WTC11 (cell line): ENCODE data around the gene KCTD11. TPM values are rescaled to one million over a fixed set of nuclear protein-coding genes. Genes with fewer than 3 reads are reported as not detected.

ENCODE experiments used
- ATAC-seq: fragments of 200-7000 bp; cut with Tn5 transposase; 2 replicates; pipeline ENCODE4 v1.10.0; 2021; ENCODE audit warnings: mild to moderate bottlenecking, moderate library complexity
- CTCF ChIA-PET: fragments of 300-600 bp; sonication (Branson Sonifier 250); formaldehyde crosslinking; loops from one replicate; lab custom pipeline; 2021; ENCODE audit warnings: antibody characterized with exemption; lab: Charles Lee
- POLR2A ChIA-PET: fragments of 350-600 bp; sonication (Branson Sonifier 250); formaldehyde crosslinking; loops from one replicate; lab custom pipeline; 2021; ENCODE audit warnings: antibody characterized with exemption; lab: Charles Lee
- DNase-seq: peaks from one replicate; pipeline ENCODE4 v3.0.0; 2021; ENCODE audit warnings: low spot score
- H3K27ac Mint-ChIP-seq: 2 replicates; pipeline ENCODE4 v1.8.0; 2021; ENCODE audit warnings: mixed read lengths
- H3K27me3 Mint-ChIP-seq: 2 replicates; pipeline ENCODE4 v1.8.0; 2021; ENCODE audit warnings: low read depth, mild to moderate bottlenecking, moderate library complexity, mixed read lengths
- H3K36me3 Mint-ChIP-seq: 2 replicates; pipeline ENCODE4 v1.8.0; 2021; ENCODE audit warnings: mixed read lengths
- H3K4me1 Mint-ChIP-seq: 2 replicates; pipeline ENCODE4 v1.8.0; 2022; ENCODE audit warnings: mixed read lengths
- H3K4me3 Mint-ChIP-seq: 2 replicates; pipeline ENCODE4 v1.8.0; 2021; ENCODE audit warnings: mild to moderate bottlenecking, moderate library complexity, mixed read lengths
- H3K9me3 Mint-ChIP-seq: 2 replicates; pipeline ENCODE4 v1.8.0; 2021; ENCODE audit warnings: mixed read lengths
- CREB1 ChIP-seq: sonication (generic); formaldehyde crosslinking; IDR thresholded peaks from 2 replicates; pipeline ENCODE4 v1.8.0; 2023; ENCODE audit warnings: mild to moderate bottlenecking, missing genetic modification reagents
- E2F1 ChIP-seq: sonication (generic); formaldehyde crosslinking; IDR thresholded peaks from 2 replicates; pipeline ENCODE4 v1.8.0; 2022; ENCODE audit warnings: mild to moderate bottlenecking, missing genetic modification reagents
- E2F4 ChIP-seq: sonication (generic); formaldehyde crosslinking; IDR thresholded peaks from 2 replicates; pipeline ENCODE4 v1.8.1; 2022; ENCODE audit warnings: low read depth, mild to moderate bottlenecking, moderate library complexity, missing genetic modification reagents, borderline replicate concordance
- ESRRA ChIP-seq: sonication (generic); formaldehyde crosslinking; IDR thresholded peaks from 2 replicates; pipeline ENCODE4 v1.8.1; 2022; ENCODE audit warnings: mild to moderate bottlenecking, missing genetic modification reagents, borderline replicate concordance
- GTF2I ChIP-seq: fragments of 250-450 bp; sonication (Bioruptor Pico); conservative IDR thresholded peaks from 2 replicates; pipeline ENCODE4 v1.4.0; 2021; ENCODE audit warnings: mild to moderate bottlenecking
- IRF1 ChIP-seq: sonication (generic); formaldehyde crosslinking; IDR thresholded peaks from 2 replicates; pipeline ENCODE4 v1.8.0; 2023; ENCODE audit warnings: missing genetic modification reagents
- KAT7 ChIP-seq: sonication (generic); formaldehyde crosslinking; IDR thresholded peaks from 2 replicates; pipeline ENCODE4 v1.8.1; 2023; ENCODE audit warnings: missing genetic modification reagents, mild to moderate bottlenecking, borderline replicate concordance
- MYBL2 ChIP-seq: sonication (generic); formaldehyde crosslinking; IDR thresholded peaks from 2 replicates; pipeline ENCODE4 v1.8.1; 2023; ENCODE audit warnings: mild to moderate bottlenecking, moderate library complexity, missing genetic modification reagents
- RELA ChIP-seq: sonication (generic); formaldehyde crosslinking; IDR thresholded peaks from 2 replicates; pipeline ENCODE4 v1.8.1; 2022; ENCODE audit warnings: missing genetic modification reagents, mild to moderate bottlenecking, borderline replicate concordance
- SMAD4 ChIP-seq: sonication (generic); formaldehyde crosslinking; IDR thresholded peaks from 2 replicates; pipeline ENCODE4 v1.8.0; 2022; ENCODE audit warnings: mild to moderate bottlenecking, missing genetic modification reagents
- TEAD1 ChIP-seq: sonication (generic); formaldehyde crosslinking; IDR thresholded peaks from 2 replicates; pipeline ENCODE4 v1.8.0; 2022; ENCODE audit warnings: mild to moderate bottlenecking, missing genetic modification reagents
- TP53 ChIP-seq: sonication (generic); formaldehyde crosslinking; IDR thresholded peaks from 2 replicates; pipeline ENCODE4 v1.8.1; 2023; ENCODE audit warnings: mild to moderate bottlenecking, missing genetic modification reagents
- ZNF396 ChIP-seq: fragments of 250-450 bp; sonication (Bioruptor Pico); IDR thresholded peaks from 2 replicates; pipeline ENCODE4 v1.8.0; 2021; ENCODE audit warnings: mild to moderate bottlenecking, moderate library complexity, borderline replicate concordance
- ZNF416 ChIP-seq: fragments of 250-450 bp; sonication (Bioruptor Pico); IDR thresholded peaks from 2 replicates; pipeline ENCODE4 v1.9.0; 2021; ENCODE audit warnings: mild to moderate bottlenecking, inconsistent platforms
- ZNF425 ChIP-seq: fragments of 250-450 bp; sonication (Bioruptor Pico); conservative IDR thresholded peaks from 2 replicates; pipeline ENCODE4 v1.9.0; 2021; ENCODE audit warnings: mild to moderate bottlenecking
- ZNF671 ChIP-seq: fragments of 250-450 bp; sonication (Bioruptor Pico); IDR thresholded peaks from 2 replicates; pipeline ENCODE4 v1.8.0; 2021; ENCODE audit warnings: mild to moderate bottlenecking
- total RNA-seq: library from RNA; stranded (reverse); gene quantifications from 3 replicates; pipeline ENCODE4 v1.2.3, GENCODE V29; 2021
- TF ChIP-seq, protein P1 (sequence below): sonication (generic); formaldehyde crosslinking; IDR thresholded peaks from 2 replicates; pipeline ENCODE4 v1.8.0; 2022; ENCODE audit warnings: mild to moderate bottlenecking, missing genetic modification reagents
- TF ChIP-seq, protein P2 (sequence below): fragments of 250-450 bp; sonication (Bioruptor Pico); IDR thresholded peaks from 2 replicates; pipeline ENCODE4 v1.9.0; 2021; ENCODE audit warnings: mild to moderate bottlenecking
- TF ChIP-seq, protein P3 (sequence below): sonication (generic); formaldehyde crosslinking; IDR thresholded peaks from 2 replicates; pipeline ENCODE4 v1.8.1; 2023; ENCODE audit warnings: mild to moderate bottlenecking, missing genetic modification reagents, moderate library complexity
- TF ChIP-seq, protein P4 (sequence below): sonication (generic); formaldehyde crosslinking; IDR thresholded peaks from 2 replicates; pipeline ENCODE4 v1.8.0; 2022; ENCODE audit warnings: mild to moderate bottlenecking, missing genetic modification reagents
- TF ChIP-seq, protein P5 (sequence below): sonication (generic); formaldehyde crosslinking; conservative IDR thresholded peaks from 2 replicates; pipeline ENCODE4 v1.8.1; 2023; ENCODE audit warnings: mild to moderate bottlenecking, low read depth, missing genetic modification reagents, moderate library complexity

The KCTD11 gene
- total RNA-seq, 1 experiment from 2014 or later, result 8.1 TPM

DNA sequence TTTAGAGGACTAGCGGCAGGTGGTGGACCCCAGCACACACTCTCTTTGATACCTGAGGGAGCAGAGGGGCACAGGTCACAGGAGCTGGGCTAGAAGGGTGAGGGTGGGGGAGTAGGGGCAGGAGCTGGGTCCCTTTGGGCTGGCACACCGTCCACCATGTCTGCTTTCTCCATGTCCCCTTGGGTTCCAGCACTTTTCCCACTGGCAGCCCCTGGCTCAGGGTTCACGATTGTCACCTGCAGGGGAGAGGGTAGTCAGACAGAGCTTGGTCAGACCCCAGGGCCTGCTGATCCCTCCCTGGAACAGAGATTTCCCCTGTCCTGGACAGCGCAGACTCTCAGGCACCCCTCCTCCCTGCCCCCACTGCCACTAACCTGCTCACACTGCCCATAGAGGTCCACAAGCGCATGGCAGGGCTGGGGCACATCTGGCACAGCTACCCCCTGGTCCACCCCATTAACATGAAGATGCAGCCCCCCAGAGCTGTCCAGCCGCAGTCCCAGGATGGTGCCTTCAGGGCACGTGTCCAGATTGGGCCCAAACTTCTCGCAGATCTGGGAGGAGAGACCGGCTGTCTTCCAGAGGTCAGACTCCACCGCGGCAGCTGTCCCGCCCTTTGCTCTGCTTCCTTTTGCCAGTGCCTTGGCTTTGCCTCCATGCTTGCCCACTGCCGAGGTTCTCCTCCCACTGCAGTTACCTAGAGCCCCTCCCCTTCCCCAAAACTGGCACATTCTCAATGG, 33.7 kb upstream of the KCTD11 start (continued):
- TF ChIP-seq IRF1 (CRISPR knock-in tag), result no peak
- no peak for TF ChIP-seq E2F1
- no peak for TF ChIP-seq ZNF416 (CRISPR knock-in tag)
- TF ChIP-seq ESRRA (CRISPR knock-in tag), result no peak
- TF ChIP-seq CREB1 (CRISPR knock-in tag), result no peak
- TF ChIP-seq, protein P1, sequence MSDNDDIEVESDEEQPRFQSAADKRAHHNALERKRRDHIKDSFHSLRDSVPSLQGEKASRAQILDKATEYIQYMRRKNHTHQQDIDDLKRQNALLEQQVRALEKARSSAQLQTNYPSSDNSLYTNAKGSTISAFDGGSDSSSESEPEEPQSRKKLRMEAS (CRISPR knock-in tag), result no peak
- no peak for TF ChIP-seq RELA (CRISPR knock-in tag)
- no peak for TF ChIP-seq TP53
- TF ChIP-seq, all 79 proteins: peak for 0

DNA sequence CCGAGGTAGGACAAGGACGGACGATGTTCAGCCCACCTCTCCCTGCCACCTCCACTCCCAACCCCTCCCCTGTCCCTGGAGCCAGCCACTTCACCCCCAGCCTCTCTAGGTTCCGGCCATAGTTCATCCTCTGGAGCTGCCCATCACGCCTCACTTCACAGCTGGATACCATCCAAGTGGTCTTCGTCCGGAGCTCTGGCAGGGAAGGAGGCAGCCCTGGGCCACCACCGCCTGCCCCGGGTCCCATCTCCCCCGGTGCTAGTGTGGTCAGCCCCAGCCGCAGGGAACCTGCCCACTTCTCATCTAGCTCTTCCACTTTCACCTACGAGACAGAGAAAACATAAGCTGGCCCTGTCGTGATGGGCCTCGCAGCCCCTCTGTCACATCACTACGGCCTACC, 30.5 kb upstream of the KCTD11 start:
- Mint-ChIP-seq H3K4me3 (no peak overlapping the region), H3K9me3 (no peaks in the 10 kb centered on the region), H3K27ac (no peak overlapping the region), H3K27me3 (no peaks in the 10 kb centered on the region), H3K36me3 (peaks cover 53% of the 10 kb centered on the region), H3K4me1 (no peaks in the 10 kb centered on the region)
- no peak for TF ChIP-seq ZNF416 (CRISPR knock-in tag)
- TF ChIP-seq, protein P2, sequence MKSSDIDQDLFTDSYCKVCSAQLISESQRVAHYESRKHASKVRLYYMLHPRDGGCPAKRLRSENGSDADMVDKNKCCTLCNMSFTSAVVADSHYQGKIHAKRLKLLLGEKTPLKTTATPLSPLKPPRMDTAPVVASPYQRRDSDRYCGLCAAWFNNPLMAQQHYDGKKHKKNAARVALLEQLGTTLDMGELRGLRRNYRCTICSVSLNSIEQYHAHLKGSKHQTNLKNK (CRISPR knock-in tag), result no peak
- TF ChIP-seq SMAD4 (CRISPR knock-in tag), result no peak
- TF ChIP-seq, protein P3, sequence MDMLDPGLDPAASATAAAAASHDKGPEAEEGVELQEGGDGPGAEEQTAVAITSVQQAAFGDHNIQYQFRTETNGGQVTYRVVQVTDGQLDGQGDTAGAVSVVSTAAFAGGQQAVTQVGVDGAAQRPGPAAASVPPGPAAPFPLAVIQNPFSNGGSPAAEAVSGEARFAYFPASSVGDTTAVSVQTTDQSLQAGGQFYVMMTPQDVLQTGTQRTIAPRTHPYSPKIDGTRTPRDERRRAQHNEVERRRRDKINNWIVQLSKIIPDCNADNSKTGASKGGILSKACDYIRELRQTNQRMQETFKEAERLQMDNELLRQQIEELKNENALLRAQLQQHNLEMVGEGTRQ (CRISPR knock-in tag), result no peak
- TF ChIP-seq E2F4, result no peak
- no peak for TF ChIP-seq E2F1
- TF ChIP-seq TEAD1 (CRISPR knock-in tag), result no peak
- TF ChIP-seq, protein P4, sequence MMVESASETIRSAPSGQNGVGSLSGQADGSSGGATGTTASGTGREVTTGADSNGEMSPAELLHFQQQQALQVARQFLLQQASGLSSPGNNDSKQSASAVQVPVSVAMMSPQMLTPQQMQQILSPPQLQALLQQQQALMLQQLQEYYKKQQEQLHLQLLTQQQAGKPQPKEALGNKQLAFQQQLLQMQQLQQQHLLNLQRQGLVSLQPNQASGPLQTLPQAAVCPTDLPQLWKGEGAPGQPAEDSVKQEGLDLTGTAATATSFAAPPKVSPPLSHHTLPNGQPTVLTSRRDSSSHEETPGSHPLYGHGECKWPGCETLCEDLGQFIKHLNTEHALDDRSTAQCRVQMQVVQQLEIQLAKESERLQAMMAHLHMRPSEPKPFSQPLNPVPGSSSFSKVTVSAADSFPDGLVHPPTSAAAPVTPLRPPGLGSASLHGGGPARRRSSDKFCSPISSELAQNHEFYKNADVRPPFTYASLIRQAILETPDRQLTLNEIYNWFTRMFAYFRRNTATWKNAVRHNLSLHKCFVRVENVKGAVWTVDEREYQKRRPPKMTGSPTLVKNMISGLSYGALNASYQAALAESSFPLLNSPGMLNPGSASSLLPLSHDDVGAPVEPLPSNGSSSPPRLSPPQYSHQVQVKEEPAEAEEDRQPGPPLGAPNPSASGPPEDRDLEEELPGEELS (CRISPR knock-in tag), result no peak
- no peak for TF ChIP-seq KAT7 (CRISPR knock-in tag)
- no peak for TF ChIP-seq ZNF671 (CRISPR knock-in tag)
- TF ChIP-seq MYBL2 (CRISPR knock-in tag), result no peak
- TF ChIP-seq ZNF396 (CRISPR knock-in tag), result no peak
- TF ChIP-seq ZNF425 (CRISPR knock-in tag), result no peak
- TF ChIP-seq, protein P5, sequence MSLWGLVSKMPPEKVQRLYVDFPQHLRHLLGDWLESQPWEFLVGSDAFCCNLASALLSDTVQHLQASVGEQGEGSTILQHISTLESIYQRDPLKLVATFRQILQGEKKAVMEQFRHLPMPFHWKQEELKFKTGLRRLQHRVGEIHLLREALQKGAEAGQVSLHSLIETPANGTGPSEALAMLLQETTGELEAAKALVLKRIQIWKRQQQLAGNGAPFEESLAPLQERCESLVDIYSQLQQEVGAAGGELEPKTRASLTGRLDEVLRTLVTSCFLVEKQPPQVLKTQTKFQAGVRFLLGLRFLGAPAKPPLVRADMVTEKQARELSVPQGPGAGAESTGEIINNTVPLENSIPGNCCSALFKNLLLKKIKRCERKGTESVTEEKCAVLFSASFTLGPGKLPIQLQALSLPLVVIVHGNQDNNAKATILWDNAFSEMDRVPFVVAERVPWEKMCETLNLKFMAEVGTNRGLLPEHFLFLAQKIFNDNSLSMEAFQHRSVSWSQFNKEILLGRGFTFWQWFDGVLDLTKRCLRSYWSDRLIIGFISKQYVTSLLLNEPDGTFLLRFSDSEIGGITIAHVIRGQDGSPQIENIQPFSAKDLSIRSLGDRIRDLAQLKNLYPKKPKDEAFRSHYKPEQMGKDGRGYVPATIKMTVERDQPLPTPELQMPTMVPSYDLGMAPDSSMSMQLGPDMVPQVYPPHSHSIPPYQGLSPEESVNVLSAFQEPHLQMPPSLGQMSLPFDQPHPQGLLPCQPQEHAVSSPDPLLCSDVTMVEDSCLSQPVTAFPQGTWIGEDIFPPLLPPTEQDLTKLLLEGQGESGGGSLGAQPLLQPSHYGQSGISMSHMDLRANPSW, result no peak
- no peak for TF ChIP-seq GTF2I
- ChIA-PET CTCF (no interaction called here), POLR2A (interaction anchor here (1.6 kb wide), 1 partner anchor 8 kb away, joined by 6 read pairs; the partner anchor contains the start of gene NEURL4)
- DNase-seq (no peak), ATAC-seq (no peak)
